GM12874 (cell line): Measurements from ENCODE around the gene UBR1.

ENCODE experiments used
- TF ChIP-seq, protein P1 (sequence below): IDR thresholded peaks from 2 replicates; pipeline ENCODE4 v1.5.1; 2011; ENCODE audit warnings: low read depth, mild to moderate bottlenecking, control low read depth, low read length, moderate library complexity; ENCODE audit not compliant: insufficient read depth

The UBR1 gene

GRCh38 chr15:43082509-43082908, 23.3 kb downstream of the UBR1 start:
- TF ChIP-seq, protein P1, sequence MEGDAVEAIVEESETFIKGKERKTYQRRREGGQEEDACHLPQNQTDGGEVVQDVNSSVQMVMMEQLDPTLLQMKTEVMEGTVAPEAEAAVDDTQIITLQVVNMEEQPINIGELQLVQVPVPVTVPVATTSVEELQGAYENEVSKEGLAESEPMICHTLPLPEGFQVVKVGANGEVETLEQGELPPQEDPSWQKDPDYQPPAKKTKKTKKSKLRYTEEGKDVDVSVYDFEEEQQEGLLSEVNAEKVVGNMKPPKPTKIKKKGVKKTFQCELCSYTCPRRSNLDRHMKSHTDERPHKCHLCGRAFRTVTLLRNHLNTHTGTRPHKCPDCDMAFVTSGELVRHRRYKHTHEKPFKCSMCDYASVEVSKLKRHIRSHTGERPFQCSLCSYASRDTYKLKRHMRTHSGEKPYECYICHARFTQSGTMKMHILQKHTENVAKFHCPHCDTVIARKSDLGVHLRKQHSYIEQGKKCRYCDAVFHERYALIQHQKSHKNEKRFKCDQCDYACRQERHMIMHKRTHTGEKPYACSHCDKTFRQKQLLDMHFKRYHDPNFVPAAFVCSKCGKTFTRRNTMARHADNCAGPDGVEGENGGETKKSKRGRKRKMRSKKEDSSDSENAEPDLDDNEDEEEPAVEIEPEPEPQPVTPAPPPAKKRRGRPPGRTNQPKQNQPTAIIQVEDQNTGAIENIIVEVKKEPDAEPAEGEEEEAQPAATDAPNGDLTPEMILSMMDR: no peak

DNA sequence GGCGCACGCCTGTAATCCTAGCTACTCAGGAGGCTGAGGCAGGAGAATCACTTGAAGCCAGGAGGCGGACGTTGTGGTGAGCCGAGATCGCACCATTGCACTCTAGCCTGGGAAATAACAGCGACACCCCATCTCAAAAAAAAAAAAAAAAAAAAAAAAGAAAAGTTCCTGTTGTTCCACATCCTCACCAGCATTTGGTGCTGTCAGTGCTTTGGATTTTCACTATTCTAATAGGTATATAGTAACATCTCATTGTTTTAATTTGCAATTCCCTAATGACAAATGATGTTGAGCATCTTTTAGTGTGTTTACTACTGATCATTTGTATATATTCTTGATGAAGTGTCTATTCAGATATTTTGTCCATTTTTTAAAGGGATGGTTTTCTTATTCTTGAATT, 24.6 kb downstream of the UBR1 start:
- TF ChIP-seq, protein P1: no peak

DNA sequence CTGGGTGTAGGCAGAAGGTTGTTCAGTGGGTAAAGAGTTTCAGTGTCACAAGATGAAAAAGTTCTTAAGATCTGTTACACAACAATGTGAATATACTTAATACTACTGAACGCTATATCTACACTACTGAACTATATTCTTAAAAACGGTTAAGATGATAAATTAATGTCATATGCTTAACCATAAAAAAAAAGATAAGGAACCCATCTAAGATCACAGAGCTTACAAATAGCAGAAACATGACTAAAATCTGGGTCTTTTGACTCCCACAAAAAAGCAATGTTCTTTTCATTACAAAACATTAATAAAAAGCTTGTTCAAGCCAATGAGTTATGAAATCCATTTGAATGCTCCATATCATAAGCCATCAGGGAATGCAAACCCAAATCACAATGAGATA, 34.4 kb downstream of the UBR1 start:
- TF ChIP-seq, protein P1: no peak

DNA sequence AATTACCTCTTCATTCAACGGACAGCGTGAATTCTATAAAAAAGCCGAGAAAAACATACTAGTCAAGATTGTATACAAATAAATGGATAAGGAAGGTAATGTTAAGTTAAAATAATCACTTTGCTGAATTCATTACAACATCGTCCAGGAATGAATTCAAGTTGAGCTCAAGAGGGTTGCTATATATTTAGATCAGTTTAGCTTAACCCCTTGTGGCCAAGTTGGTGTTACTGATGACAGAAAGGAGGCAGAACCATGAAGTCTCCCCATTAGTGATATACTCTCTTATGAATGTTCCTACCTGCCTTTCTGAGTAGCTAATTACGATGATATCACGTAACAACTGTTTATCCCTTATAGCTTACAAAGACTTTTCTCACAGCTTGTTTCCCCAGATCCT, 34.9 kb downstream of the UBR1 start:
- TF ChIP-seq, protein P1: no peak

DNA sequence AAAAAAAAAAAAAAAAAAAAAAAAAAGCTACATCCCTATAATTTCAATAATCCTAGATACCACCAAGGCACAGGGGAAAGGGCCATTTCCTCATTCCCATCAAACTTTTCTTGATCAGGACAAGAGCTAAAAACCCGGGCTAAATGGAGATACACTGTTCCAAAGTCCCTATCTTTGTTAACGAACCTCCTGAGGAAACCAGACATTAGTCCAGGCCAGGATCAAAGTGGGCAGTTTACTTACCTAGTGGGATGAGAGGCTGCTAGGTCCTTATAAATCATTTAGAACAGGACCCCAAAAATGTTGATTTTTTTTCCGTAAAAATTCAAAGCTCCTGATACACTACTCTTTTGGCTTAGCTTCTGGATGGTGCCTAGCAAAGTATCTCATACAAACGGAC, 35.6 kb downstream of the UBR1 start:
- TF ChIP-seq, protein P1: no peak

DNA sequence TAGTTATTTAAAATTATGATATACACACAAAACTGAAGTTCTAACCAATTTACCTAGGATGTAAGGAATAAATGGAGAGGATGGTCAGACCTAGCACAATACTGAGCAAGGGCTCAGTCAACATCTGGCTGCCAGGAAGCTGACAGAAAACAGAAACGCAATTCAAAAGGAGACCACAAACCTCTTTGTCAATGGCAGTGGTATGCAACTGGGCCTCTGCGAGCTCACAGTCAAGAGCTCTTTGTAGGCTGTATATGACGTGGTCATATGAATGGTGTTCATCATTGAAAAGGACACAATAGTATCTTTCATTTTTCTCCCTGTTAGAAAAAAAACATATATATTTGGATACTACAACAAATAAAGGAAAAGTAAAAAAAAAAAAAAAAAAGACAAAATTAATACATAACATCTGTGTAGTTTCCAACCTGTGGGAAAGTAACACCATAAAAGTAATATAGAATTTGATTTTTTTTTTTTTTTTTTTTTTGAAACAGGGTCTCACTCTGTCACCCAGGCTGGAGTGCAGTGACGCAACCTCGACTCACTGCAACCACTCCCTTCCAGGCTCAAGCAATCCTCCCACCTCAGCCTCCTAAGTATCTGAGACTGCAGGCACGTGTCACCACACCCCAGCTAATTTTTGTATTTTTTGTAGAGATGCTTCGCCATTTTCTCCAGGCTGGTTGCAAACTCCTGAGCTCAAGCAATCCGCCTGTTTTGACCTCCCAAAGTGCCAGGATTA, 37.9 kb downstream of the UBR1 start:
- TF ChIP-seq, protein P1: no peak

DNA sequence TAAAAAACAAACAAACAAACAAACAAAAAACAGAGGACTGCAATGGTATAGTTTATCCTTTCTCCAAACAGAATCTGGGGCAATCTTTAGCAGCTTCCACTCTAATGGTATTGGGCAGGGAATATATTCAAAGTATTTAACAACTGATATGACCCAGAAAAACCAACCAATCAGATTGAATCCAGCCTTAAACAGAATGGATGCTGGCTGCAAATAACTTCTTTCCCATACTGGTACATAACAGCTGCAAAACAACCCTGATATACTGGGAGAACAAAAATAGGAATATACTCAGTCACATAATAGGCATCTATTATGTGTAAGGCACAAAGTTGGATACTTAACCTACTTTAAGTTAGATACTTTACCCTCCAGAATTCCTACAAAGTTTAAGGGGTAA, 49.1 kb downstream of the UBR1 start:
- TF ChIP-seq, protein P1: no peak
